ENCODE data around the gene UNK.
"Not testable (repeated sequence)": the region's sequence is repeated elsewhere in the genome, so short reads cannot be mapped to it uniquely, and the experiment has no call there.

Gene UNK

GRCh38 chr17:75774471-75774990 is 10.1 kb upstream of the UNK start:
- no peak for DNase-seq

- no peak for DNase-seq
Measured at GRCh38 chr17:75774991-75775668, 9.5 kb upstream of the UNK start.

- DNase-seq: no peak
Measured at GRCh38 chr17:75776386-75777295, 8.0 kb upstream of the UNK start.

GRCh38 chr17:75777296-75777922 is 7.2 kb upstream of the UNK start:
- no peak for DNase-seq

GRCh38 chr17:75778066-75778860 is 6.3 kb upstream of the UNK start:
- not testable (repeated sequence) for DNase-seq

GRCh38 chr17:75778861-75779249 is 5.8 kb upstream of the UNK start:
- DNase-seq: no peak

GRCh38 chr17:75779250-75779986 is 5.2 kb upstream of the UNK start:
- DNase-seq: peak; percentile 91

GRCh38 chr17:75779987-75780889 is 4.4 kb upstream of the UNK start:
- no peak for DNase-seq

- DNase-seq: no peak
Measured at GRCh38 chr17:75783069-75783783, 1.4 kb upstream of the UNK start.

- no peak for DNase-seq
Measured at GRCh38 chr17:75783803-75784472, 668 bp upstream of the UNK start.

- DNase-seq: peak; percentile 76
Measured at GRCh38 chr17:75785016-75785890, 647 bp downstream of the UNK start.

GRCh38 chr17:75791254-75791653 is 6.6 kb downstream of the UNK start:
- no peak for DNase-seq

- no peak for DNase-seq
Measured at GRCh38 chr17:75793460-75793859, 8.9 kb downstream of the UNK start.

- DNase-seq: no peak
Measured at GRCh38 chr17:75795820-75796607, 11.4 kb downstream of the UNK start.

- DNase-seq: no peak
Measured at GRCh38 chr17:75799402-75799801, 14.8 kb downstream of the UNK start.

GRCh38 chr17:75803883-75804282 is 19.3 kb downstream of the UNK start:
- DNase-seq: no peak

- no peak for DNase-seq
Measured at GRCh38 chr17:75806822-75807500, 22.4 kb downstream of the UNK start.
